GM18861 (cell line): ENCODE data around the gene HSPA1A.

Experiments
- ATAC-seq: cut with Tn5 transposase; IDR thresholded peaks from one replicate; pipeline ENCODE4 v1.9.1; 2021; ENCODE audit not compliant: unreplicated experiment

The HSPA1A gene

DNA sequence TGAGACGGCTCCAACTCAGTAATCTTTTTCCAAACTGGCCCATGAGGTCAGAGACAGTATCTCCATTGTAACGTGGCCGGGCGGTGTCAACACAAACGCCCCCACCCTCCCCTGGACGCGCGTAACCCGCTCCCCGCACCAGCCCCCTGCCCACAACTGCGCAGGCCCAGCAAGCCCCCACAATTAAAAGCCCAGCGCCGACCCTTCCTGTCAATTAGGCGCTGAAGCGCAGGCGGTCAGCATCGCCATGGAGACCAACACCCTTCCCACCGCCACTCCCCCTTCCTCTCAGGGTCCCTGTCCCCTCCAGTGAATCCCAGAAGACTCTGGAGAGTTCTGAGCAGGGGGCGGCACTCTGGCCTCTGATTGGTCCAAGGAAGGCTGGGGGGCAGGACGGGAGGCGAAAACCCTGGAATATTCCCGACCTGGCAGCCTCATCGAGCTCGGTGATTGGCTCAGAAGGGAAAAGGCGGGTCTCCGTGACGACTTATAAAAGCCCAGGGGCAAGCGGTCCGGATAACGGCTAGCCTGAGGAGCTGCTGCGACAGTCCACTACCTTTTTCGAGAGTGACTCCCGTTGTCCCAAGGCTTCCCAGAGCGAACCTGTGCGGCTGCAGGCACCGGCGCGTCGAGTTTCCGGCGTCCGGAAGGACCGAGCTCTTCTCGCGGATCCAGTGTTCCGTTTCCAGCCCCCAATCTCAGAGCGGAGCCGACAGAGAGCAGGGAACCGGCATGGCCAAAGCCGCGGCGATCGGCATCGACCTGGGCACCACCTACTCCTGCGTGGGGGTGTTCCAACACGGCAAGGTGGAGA lies at the start of gene HSPA1A, which contains the start of gene HSPA1L:
TSS of gene HSPA1A (plus strand) at position 519 of the 814 bp plus-strand sequence. CDS start at position 733, 214 bp downstream.
TSS of gene HSPA1L (minus strand) at position 259 of the 814 bp plus-strand sequence. CDS start 3,311 bp downstream, outside the sequence.
- ATAC-seq: no peak

GRCh38 chr6:31765559-31765909 lies 49.8 kb upstream of the HSPA1A start:
- ATAC-seq: no peak

DNA sequence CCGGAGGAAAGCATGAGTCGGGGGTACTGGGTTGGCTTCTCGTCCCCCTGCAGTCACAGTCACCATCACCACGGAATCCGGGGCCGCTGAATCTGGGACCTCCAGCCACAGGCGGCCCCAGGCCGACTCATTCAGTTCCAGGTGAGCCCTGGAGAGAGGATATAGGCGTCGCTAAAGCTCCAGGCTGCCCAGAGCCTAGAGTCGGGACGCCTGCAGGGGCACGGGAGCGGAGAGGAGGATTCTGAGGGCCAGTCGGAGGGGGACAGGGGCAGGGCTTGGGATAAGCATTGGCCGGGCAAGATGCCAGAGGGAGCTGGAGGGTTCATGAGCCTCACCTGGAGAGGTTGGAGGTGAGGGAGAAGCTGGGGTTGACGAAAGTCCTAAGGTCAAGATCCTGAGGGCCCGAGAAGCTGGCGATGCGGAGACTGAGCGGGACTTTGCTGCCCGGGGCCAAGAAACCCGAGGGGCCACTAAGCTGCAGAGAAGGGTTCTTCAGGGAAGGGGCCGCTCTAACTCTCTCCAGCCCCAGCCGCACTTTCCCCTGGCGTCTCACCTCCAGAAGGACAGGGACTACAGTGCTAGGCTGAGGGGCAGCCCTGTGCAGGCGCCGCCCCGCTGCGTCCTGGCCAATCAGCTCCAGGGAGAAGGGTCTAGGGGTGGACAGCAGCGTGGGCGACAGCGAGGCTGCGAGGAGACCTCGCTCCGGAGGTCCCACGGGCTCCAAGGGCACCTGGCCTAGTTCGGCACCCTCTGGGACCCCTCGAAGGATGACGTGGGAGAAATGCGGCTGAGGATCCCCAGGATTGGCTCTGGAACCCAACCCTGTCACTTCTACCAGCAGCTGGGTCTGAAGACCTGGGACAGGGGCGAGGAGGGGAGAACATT lies 49.2 kb upstream of the HSPA1A start:
- no peak for ATAC-seq

- ATAC-seq: no peak
Measured at GRCh38 chr6:31767096-31767645, 48.2 kb upstream of the HSPA1A start.

- ATAC-seq: no peak
Measured at GRCh38 chr6:31768363-31769257, 46.7 kb upstream of the HSPA1A start.

DNA sequence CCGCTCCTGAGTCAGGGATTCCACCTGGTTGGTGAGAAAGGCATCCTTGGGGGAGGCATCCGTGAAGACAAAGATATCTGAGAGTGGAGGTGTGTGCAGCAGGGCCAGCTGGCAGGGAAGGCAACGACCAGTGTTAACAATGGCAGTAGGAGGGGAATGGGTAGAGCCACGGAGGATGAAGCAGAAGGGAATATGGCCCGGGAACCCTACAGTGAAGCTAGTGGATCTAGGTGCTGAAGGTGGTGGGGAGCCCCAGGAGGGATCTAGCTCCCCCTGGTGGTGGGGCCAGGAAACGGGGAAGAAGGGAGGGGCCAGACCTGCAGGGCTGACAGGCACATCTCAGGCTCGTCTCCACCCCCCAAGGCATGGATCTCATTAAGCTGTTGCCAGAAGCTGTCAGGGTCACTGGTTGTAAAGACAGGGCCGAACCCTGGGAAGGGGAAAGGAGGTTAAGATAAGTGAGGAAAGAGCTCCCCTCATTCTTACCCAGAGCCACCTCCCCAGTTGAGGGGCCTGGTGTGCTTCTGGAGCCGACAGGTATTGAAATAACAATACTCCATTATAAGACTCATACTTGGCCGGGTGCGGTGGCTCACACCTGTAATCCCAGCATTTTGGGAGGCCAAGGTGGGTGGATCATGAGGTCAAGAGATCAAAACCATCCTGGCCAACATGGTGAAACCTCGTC lies 45.5 kb upstream of the HSPA1A start:
- ATAC-seq: no peak

GRCh38 chr6:31770860-31771259 lies 44.5 kb upstream of the HSPA1A start:
- no peak for ATAC-seq

GRCh38 chr6:31771992-31772358 lies 43.4 kb upstream of the HSPA1A start:
- no peak for ATAC-seq

- no peak for ATAC-seq
Measured at GRCh38 chr6:31775184-31775583, 40.2 kb upstream of the HSPA1A start.

DNA sequence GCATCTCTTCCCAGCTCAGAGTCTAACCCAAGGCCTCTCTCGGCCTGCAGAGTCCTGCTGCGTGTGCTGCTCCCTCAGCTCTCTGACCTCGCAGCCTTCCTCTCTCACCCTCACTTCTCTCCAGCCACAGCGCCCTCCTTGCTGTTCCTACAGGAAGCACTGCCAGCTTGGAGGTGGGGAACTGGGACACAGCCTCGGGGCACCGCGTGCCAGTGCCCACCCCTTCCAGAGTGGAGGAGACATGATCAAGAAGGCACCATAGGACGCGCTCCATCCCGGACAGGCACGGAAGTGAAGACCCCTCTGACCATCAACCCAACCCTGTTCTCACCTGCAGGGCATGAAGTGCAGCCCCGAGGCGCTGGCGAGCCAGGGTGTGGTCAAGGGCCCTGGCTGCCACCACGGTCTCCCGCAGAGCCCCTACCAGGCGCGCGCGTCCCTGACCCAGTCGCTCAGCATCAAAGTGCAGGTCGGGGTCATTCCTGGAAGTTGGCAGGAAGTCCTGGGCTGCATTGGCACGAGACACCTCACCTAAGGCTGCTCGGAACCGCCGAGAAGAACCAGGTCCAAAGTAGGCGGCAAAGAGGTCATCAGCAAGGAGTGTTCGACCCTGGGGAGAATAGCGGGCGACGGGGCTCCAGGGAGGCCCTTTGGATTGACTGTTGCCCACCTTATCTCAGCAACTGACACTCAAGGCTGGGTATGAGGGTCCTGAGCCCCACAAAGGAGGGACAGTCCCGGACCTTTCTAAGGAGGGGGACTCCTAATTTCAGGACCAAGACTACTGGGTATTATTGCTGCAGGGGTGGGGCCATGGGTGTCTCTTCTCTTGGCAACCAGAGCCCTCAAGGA lies 39.5 kb upstream of the HSPA1A start:
- ATAC-seq: no peak

- ATAC-seq: no peak
Measured at GRCh38 chr6:31776485-31776988, 38.8 kb upstream of the HSPA1A start.

GRCh38 chr6:31776989-31777666 lies 38.2 kb upstream of the HSPA1A start, which contains the start of gene VWA7:
VWA7 (minus strand) TSS chr6:31777328; CDS start chr6:31776779, 549 bp downstream.
- peak; percentile 58 for ATAC-seq

DNA sequence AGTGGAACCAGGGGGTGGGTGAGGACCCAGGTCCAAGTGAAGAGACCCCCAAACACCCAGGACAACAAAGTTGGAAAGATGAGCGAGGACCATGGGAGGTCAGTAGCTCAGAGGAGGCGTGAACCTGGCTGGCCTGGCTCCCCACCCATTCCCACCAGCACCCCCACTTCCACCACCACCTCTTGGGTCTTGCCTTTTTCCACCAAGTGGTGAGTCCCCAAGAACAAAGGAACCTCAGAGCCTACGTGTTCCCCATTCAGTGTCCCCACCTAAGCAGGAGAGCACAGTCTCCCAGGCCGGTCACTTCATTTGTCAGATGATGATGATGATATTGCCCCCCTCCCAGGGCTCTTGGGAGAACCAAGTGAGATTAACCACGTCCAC lies 37.7 kb upstream of the HSPA1A start:
- ATAC-seq: no peak

DNA sequence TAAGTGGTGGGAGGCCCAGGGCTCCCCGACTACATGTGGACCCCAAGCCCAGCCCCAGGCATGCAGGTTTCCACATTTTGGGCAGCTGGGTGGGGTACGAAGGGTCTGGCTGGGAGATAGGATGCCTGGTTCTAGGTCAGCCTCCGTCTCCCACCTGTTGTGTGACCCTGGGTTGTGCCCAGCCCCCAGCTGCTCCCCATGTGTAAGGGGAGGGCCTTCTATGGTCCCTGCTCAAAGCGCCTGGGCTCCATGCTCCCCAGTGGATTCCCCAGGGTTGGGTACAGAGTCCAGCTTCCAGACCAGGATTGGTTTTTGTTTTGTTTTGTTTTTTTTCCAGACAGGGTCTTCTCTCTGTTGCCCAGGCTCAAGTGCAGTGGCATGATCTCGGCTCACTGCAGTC lies 37.1 kb upstream of the HSPA1A start:
- ATAC-seq: no peak

DNA sequence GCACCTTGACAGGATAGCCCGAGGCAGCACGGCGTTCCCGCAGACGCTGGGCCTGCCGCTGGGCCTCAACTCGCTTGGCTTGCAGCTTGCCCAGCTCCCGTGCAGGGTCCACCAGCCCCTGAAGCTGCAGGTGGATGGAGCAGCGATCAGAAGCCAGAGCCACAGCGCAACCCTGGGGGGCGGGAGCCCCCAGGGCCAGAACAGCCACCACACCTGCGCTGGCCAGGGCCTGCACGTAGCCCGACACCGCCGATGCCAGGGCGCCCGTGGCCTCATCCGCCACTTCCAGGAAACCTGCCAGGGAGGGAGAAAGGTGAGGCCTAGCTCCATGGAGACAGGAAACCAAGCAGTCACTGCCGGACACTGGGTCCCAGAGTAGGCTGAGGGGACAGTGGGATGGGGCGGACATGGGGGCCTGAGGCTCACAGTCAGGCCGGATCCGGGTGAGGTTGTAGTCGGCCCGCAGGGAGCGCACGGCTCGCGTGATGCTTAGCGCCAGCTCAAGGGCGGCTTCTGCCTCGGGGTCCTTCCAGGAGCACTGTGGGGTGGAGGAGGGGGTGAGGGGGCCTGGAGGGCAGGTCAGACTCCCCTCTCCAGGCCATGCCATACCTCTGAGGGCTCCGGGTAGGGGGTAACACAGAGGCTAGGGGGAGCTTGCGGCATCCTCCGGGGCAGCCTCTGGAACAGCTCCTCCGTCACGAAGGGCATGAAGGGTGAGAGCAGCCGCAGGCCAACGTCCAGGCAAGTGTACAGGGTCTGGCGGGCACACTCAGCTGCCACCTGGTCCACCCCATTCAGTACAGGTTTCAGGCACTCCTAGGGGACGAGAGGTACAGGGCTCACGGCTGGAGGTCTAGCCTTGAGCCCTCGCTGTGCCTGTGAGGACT lies 36.1 kb upstream of the HSPA1A start:
- ATAC-seq: no peak

DNA sequence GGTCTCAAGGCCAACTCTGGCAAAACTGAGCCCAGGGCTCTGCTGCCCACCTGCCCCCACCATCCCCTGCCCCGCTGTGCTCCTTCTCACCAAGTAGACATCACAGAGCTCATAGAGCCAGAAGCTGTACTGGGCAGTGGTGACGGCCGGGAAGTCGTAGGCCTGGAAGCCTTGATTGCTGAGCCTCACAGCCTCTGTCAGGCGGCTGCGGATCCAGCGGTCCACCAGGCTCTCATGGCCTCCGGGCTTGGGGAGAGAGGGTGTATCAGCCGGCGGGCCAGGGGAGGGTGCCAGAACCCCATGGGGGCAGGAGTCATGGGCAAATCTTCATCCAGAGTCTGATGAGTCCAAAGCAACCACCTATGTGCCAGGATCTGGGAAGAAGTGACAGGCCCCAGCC lies 35.4 kb upstream of the HSPA1A start:
- no peak for ATAC-seq

DNA sequence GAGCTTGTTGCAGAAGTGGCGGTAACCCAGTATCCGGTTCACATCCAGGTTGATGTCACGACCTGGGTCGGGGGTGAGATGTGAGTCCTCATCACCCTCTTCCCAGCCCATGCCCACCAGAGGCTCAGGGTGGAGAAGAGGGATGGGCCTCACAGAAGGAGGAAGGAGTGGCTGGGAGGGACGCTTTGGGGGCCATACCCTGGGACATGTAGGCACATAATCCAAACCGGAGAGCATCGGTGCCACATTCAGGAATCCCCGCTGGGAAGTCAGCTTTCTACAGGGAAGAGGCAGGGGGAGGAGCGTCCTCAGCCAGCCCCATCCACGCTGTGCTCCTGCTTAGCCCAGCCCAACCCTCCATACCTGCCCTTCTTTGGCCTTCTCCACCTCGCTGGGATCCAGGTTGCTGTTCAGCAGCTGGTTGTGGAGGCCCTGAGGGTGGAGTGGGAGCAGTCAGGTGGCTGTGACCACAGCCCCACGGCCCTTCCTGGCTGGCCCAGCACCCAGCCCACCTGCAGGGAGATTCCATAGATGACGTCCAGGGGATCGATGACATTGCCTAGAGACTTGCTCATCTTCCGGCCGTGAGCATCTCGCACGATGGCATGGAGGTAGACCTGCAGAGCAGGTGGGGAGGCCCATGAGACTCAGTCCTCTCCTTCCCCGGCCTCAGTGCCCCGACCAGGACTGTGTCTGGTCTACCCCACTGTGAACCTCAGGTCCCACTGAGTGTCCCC lies 34.7 kb upstream of the HSPA1A start:
- no peak for ATAC-seq
